GM12892 (cell line): ENCODE data around the gene JAG2.
"Not testable (repeated sequence)": the region's sequence is repeated elsewhere in the genome, so short reads cannot be mapped to it uniquely, and the experiment has no call there.

ENCODE experiments used
- DNase-seq: peaks from one replicate; pipeline ENCODE4 v3.0.0; 2011; ENCODE audit not compliant: insufficient read length
- FAIRE-seq: peaks from 2 replicates; lab custom pipeline; 2011; peaks lifted over from hg19 to GRCh38; lab: Jason Lieb, UNC
- POLR2A ChIP-seq: IDR thresholded peaks from 2 replicates; pipeline ENCODE4 v1.6.1; 2011; ENCODE audit warnings: low read depth, low read length, control low read depth
- POLR2AphosphoS5 ChIP-seq: IDR thresholded peaks from 2 replicates; pipeline ENCODE4 v1.6.1; 2011; ENCODE audit warnings: low read depth, low read length, control low read depth
- TAF1 ChIP-seq: IDR thresholded peaks from 2 replicates; pipeline ENCODE4 v1.6.1; 2011; ENCODE audit warnings: low read depth, mild to moderate bottlenecking, control low read depth, low read length, borderline replicate concordance

The JAG2 gene

DNA sequence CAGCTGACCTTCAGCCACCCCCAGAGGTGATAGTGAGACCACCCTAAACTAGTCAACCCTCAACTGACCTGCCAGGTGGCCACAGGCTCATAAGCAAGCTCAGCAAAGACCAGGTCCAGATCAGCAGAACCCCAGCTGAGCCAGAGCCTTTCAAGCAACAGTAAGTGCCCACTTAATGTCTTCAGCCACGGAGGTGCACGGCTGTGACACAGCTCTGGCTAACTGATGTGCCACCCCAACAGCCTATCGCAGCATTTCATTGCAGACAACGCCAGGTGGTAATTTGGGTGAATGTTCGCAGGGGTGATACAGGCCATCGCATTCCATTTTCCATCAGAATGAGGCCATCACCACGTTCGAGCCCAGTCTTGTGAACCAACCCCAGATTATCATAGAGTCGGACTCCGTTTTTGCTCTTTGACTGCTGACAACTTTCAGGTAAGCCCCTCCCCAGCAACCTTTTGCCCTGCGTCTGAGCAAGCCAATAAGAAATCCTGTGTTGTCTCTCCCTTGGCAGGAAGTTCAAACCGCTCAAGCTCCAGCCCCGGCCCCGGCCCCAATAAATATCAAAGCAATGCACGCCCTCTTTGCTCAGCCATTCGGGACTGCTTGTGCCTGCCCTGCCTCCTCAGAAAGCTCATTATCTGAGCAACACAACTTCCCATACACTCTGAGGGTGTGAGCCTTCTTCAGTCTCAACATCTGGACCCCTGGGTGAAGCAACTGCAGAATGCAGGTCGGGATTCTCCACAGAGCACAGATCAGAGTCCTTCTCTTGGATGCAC, 44.4 kb downstream of the JAG2 start:
- DNase-seq (no peak), FAIRE-seq (no peak)
- no peak for TF ChIP-seq POLR2A
- no peak for TF ChIP-seq TAF1
- no peak for TF ChIP-seq POLR2AphosphoS5

DNA sequence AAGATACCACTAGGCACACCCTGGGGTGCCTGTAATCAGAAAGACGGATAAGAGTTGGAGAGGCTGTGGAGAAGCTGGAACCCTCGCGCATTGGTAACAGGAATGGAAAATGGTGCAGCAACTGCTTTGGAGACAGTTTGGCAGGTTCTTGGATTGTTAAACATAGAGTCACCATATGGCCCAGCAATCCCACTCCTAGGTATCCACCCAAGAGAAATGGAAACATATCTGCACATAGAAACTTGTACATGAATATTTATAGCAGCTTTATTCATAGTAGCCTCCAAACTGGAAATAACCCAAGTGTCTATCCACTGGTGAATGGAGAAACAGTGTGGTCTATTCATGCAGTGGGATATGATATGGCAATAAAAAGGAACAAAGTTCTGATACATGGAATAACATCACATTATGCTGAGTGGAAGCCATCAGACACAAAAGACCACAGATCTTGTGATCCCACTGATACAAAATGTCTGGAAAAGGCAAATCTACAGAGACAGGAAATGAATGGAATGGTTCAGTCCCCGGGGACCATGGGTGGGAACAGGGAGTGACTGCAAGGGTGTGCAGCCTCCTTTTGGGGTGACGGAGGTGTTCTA, 45.4 kb downstream of the JAG2 start:
- DNase-seq (no peak), FAIRE-seq (no peak)
- TF ChIP-seq TAF1 (no peak), POLR2AphosphoS5 (no peak), POLR2A (no peak)

DNA sequence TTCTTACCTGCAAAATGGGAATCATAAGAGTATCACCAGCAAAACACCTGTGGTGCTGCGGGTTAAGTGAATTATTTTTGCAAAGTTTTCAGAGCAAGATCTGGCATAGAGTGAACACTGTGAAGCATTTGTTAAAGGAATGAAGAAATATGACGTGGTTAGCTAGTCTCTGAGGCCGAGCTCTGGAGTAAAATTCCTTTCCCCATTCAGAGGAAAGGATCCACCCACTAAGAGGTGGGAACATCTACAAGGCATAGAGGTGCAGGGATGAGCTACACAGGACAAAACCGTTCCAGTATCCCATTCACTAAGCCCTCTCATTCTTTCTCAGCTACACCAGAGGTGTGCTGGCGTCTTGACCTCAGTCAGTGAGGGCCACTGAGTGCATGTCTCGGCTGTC, 48.5 kb downstream of the JAG2 start:
- TF ChIP-seq POLR2A: no peak
- TF ChIP-seq TAF1: no peak
- TF ChIP-seq POLR2AphosphoS5: no peak
- no peak for DNase-seq
- FAIRE-seq: no peak

DNA sequence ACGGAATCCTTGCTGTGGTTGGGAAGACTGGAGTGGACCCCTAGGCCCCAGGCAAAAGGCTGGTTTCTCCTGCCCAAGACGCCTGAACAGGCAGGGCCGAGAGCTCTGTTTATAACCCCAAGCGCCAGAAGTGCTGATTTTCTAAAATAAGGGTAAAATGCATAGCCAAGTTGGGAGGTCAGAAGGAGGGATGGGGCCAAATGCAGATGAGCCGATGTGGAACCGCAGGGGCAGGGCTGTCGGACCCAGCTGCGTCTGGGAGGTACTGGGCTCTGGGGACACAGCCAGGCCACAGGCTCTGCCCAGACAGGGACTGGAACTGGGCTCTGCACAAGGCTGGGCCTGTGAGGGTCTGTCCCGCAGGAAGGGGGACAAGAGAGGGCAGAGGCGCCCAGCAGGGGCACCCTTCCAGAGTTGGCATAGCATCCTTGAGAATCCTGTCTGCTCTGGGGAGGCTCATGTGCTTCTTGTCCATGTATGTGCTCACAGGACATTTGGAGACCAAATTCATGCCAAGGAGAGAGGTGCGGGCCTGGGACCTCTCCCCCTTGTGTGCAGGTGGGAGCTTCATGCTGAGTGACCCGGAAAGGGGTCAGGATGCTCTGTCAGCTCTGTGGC, 49.1 kb downstream of the JAG2 start:
- FAIRE-seq (no peak), DNase-seq (no peak)
- no peak for TF ChIP-seq POLR2A
- no peak for TF ChIP-seq TAF1
- no peak for TF ChIP-seq POLR2AphosphoS5

DNA sequence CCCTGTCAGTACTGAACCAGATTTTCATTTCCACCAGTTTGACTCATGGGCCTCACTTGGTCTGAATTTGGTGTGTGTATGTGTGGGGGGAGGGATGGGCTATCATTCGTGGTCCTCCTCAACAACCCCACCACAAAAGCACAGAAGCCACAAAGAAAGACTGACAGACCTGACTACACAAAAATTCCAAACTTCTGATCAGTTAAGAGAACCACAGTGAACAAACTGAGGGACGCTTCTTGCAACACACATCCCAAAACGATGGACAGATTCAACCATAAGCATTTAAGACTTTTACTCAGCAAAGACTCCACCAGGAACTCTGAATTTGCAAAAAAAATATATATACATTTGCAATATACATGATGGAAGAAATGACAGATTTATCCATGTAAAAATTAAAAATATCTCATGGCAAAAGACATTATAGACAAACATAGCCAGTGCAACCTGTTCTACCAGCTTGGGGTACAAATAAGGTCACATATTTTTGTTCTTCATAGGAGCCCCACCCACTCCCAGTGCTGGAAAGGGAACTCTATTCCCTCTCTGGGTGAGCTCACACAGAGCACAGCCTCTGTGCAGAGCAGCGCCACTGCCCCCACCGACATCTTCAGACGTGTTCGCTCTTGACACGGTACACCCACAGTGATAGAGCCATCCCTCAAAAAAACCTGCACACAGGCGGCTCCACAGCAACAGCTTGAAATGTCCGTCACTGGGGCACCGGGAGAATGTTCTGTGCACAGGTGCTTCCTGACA, 49.7 kb downstream of the JAG2 start:
- FAIRE-seq: no peak
- TF ChIP-seq POLR2AphosphoS5 (no peak), POLR2A (no peak), TAF1 (no peak)

DNA sequence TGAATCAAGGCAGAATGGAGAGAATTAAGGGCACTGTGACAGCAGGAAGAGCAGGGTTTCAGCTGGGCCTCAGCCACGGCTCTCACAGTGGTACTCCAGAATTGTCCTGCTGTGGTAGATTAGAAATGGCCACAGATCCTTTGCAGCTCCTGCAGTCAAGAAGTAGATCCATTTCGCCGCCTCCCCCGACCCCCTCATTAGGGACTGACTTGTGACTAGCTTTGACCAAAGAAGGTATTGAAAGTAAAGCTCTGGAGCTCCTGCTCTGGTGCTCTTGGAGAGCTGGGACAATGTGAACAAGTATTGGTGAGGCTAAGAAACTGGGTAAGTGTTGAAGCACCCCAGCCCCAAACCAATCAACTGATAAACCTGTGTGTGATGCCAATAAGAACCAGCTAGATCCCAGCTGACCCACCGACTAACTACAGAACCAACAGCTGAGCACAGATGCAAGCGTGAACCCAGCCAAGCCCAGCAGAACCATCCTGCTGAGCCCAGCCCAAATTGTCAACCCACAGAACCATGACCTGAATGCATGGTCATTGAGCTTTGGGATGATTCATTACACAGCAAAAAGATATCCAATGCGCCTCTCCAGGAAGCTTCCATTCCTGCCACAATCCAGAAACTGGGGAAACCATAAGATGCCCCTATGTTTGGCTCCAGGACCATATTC, 50.7 kb downstream of the JAG2 start:
- DNase-seq (no peak), FAIRE-seq (no peak)
- TF ChIP-seq POLR2A (no peak), TAF1 (no peak), POLR2AphosphoS5 (no peak)

More for the DNA sequence above, 49.7 kb downstream of the JAG2 start:
- DNase-seq: no peak

DNA sequence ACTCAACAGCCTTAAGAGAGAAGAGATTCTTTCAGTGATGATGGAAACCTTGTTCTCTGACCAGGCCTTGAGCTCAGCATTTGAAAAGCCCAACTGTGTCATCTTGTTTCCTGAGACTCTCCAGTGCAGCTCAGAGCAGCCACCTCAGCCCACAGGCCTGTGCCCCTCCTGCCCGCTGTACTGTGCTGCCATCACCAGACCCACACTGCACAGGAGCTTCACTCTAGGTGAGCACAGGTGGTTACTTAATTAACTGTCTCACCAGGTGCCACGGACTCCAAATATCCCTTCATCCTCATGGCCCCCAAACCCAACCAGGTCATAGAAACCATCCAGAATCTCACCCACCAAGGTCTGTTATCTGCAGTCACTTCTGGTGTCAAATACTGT, 51.3 kb downstream of the JAG2 start:
- DNase-seq: no peak
- TF ChIP-seq POLR2A (no peak), POLR2AphosphoS5 (no peak), TAF1 (no peak)
- FAIRE-seq: no peak

DNA sequence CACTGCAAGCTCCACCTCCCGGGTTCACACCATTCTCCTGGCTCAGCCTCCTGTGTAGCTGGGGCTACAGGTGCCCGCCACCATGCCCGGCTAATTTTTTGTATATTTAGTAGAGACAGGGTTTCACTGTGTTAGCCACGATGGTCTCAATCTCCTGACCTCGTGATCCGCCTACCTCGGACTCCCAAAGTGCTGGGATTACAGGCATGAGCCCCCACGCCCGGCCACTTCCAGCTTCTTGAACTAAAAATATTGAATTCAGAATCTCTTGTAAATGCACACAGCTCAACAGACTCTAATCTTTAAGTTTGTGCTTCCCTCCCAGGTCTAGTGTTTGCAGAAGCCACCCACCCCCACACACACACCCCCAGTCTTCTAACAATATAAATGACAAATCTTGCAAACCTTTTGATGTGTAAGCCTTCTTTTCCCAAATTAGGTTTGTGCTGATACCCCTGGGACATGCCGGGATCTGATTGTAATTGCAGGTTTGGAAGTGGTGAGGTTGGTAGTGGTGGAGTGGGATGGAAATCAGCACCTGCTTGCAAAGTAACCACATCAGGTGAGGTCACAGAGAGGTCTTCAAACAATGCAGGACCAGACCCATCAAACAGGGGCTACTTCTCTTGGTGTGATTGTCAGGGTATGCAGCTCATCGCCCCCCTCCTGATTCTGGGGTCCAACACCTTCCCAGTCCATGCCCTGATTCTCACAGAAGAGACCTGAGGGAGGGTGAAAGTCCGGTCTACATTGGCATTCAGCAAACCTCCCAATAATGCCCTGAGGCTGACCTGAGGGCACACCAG, 51.9 kb downstream of the JAG2 start:
- TF ChIP-seq POLR2AphosphoS5 (no peak), TAF1 (no peak), POLR2A (no peak)
- FAIRE-seq (no peak), DNase-seq (no peak)

DNA sequence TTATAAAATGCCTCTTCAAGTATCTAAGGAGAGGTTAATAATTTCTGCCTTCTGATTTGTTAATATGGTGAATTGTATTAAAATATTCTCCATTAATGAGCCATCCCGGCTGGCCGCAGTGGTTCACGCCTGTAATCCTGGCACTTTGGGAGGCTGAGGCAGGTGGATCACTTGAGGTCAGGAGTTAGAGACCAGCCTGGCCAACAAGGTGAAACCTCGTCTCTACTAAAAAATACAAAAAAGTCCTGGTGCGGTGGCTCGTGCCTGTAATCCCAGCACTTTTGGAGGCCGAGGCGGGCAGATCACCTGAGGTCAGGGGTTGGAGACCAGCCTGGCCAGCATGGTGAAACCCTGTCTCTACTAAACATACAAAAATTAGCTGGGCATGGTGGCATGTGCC, 59.3 kb downstream of the JAG2 start:
- not testable (repeated sequence) for DNase-seq

DNA sequence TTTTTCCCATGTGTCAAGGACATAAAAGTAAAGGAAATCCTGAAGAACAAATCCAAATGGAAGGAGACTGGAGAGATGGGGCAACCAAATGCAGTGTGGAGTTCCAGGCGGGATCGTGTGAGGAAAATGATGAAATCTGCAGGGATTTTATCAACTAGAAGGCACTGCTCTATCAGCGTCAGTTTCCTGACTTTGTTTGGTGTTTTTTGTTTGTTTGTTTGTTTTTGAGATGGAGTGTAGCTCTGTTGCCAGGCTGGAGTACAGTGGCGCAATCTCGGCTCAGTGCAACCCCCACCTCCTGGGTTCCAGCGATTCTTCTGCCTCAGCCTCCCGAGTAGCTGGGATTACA, 60.1 kb downstream of the JAG2 start:
- DNase-seq: no peak
- TF ChIP-seq POLR2A: no peak
- TF ChIP-seq TAF1: no peak
- no peak for TF ChIP-seq POLR2AphosphoS5
- FAIRE-seq: no peak

More for the DNA sequence above, 59.3 kb downstream of the JAG2 start:
- not testable (repeated sequence) for FAIRE-seq
